Measurements from ENCODE around the gene DYNLT4. TPM values are rescaled to one million over a fixed set of nuclear protein-coding genes. Genes with fewer than 3 reads are reported as not detected.

Gene DYNLT4
- total and polyA plus RNA-seq, 2 of the 13 experiments (the other 11 are each of a cell fraction or from before 2014, with no cell fraction given): 0.77 TPM; not detected in 1

DNA sequence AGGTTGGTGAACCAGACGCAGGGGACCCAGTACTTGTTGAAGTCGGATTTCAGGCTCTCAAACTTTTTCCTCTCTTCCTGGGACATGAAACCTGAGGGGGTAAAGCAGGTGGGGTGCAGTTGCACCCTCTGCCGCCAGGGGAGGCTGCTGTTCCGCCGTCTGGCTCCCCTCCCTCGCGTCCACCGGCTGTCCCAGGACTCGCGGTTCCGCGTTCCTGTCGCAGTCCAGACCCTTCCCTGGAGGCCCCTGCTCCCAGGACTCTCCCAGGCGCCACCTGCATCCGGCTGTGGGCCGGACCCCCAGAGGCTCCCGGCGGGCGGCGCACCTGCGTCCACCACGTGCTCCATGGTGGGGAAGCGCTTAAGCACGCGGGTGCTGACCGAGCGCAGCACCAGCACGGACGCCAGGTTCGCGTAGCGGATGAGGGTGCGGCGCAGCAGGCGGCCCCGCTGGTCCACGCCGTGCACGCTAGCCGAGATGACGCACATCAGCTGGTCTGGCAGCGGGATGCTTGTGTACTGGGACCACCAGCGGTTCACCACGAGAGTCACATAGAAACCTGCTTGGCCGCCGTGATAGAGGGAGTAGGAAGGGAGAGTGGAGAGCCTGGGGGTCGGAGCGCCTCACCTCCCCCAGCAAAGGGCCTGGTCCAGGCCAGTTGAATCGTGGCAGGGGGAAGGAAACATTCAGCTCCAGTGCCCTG, 20.9 kb downstream of the DYNLT4 start (continued):
- TF ChIP-seq ZNF749 (CRISPR knock-in tag; IDR thresholded peaks at IDR 0.05; ENCODE audit: borderline replicate concordance) (no peak), SMC3 (IDR thresholded peaks at IDR 0.05; ENCODE audit: low read length) (peak; percentile 27; the same call in 1 of the 2 replicates), NR2C2 (CRISPR knock-in tag; IDR thresholded peaks at IDR 0.05; ENCODE audit: borderline replicate concordance) (no peak), ZNF138 (CRISPR knock-in tag; IDR thresholded peaks at IDR 0.05; ENCODE audit: low read depth) (no peak), HOXD1 (CRISPR knock-in tag; IDR thresholded peaks at IDR 0.05) (no peak), ZC3H13 (CRISPR knock-in tag; IDR thresholded peaks at IDR 0.05) (0 out of 2 replicates have a peak, but pooled peaks have one; percentile 49), SIX1 (CRISPR knock-in tag; IDR thresholded peaks at IDR 0.05; ENCODE audit: borderline replicate concordance) (no peak), DR1 (CRISPR knock-in tag; IDR thresholded peaks at IDR 0.05) (no peak), NR2F6 (IDR thresholded peaks at IDR 0.05) (no peak), NR2F6 (CRISPR knock-in tag; IDR thresholded peaks at IDR 0.05) (peak; percentile 31; the same call in 1 of the 2 replicates), MED13 (CRISPR knock-in tag; IDR thresholded peaks at IDR 0.05) (no peak), ZNF547 (CRISPR knock-in tag; IDR thresholded peaks at IDR 0.05) (0 out of 2 replicates have a peak, but pooled peaks have one; percentile 40), ZBTB7A (CRISPR knock-in tag; IDR thresholded peaks at IDR 0.05) (no peak; the same call in 1 of the 2 replicates), ZMAT3 (CRISPR knock-in tag; conservative IDR thresholded peaks at IDR 0.05) (0 out of 2 replicates have a peak, but pooled peaks have one; percentile 5), POLR2AphosphoS5 (IDR thresholded peaks at IDR 0.05; ENCODE audit: low read depth, low read length) (no peak), RFX1 (IDR thresholded peaks at IDR 0.05) (no peak), HOXA5 (CRISPR knock-in tag; IDR thresholded peaks at IDR 0.05) (no peak), PHF5A (CRISPR knock-in tag; IDR thresholded peaks at IDR 0.05; ENCODE audit: low read depth, unreplicated experiment) (no peak), ZNF644 (CRISPR knock-in tag; IDR thresholded peaks at IDR 0.05; ENCODE audit: low read depth) (no peak), ZFP41 (CRISPR knock-in tag; IDR thresholded peaks at IDR 0.05; ENCODE audit: borderline replicate concordance) (0 out of 2 replicates have a peak, but pooled peaks have one; percentile 49), ZNF616 (CRISPR knock-in tag; IDR thresholded peaks at IDR 0.05; ENCODE audit: low read depth) (0 out of 2 replicates have a peak, but pooled peaks have one; percentile 55), PAWR (CRISPR knock-in tag; IDR thresholded peaks at IDR 0.05; ENCODE audit: borderline replicate concordance) (no peak), GLI4 (CRISPR knock-in tag; IDR thresholded peaks at IDR 0.05; ENCODE audit: borderline replicate concordance) (no peak), MAFF (IDR thresholded peaks at IDR 0.05; ENCODE audit: low read depth, low read length) (no peak), MXD4 (CRISPR knock-in tag; IDR thresholded peaks at IDR 0.05) (peak; percentile 87; the same call in 1 of the 2 replicates), MXI1 (IDR thresholded peaks at IDR 0.05; ENCODE audit: borderline replicate concordance, low read depth, low read length) (peak; percentile 41; the same call in 1 of the 3 replicates), ZFAT (CRISPR knock-in tag; conservative IDR thresholded peaks at IDR 0.05) (no peak), PITX1 (CRISPR knock-in tag; IDR thresholded peaks at IDR 0.05) (no peak), FLYWCH1 (CRISPR knock-in tag; IDR thresholded peaks at IDR 0.05) (no peak), ELF1 (CRISPR knock-in tag; IDR thresholded peaks at IDR 0.05) (peak; percentile 83)
- TF ChIP-seq, protein P1, sequence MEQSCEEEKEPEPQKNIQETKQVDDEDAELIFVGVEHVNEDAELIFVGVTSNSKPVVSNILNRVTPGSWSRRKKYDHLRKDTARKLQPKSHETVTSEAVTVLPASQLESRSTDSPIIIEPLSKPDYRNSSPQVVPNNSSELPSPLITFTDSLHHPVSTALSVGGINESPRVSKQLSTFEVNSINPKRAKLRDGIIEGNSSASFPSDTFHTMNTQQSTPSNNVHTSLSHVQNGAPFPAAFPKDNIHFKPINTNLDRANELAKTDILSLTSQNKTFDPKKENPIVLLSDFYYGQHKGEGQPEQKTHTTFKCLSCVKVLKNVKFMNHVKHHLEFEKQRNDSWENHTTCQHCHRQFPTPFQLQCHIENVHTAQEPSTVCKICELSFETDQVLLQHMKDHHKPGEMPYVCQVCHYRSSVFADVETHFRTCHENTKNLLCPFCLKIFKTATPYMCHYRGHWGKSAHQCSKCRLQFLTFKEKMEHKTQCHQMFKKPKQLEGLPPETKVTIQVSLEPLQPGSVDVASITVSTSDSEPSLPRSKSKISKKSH (CRISPR knock-in tag; IDR thresholded peaks at IDR 0.05; ENCODE audit: borderline replicate concordance): peak; percentile 65; the same call in 1 of the 2 replicates
- TF ChIP-seq, protein P2, sequence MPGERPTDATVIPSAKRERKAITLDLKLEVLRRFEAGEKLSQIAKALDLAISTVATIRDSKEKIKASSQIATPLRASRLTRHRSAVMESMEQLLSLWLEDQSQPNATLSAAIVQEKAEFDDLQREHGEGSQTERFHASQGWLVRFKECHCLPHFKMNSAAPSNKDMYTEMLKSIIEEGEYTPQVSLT (CRISPR knock-in tag; IDR thresholded peaks at IDR 0.05; ENCODE audit: borderline replicate concordance, low read depth): no peak
